ENCODE measurements around the gene TRERF1. TPM values are rescaled to one million over a fixed set of nuclear protein-coding genes. Genes with fewer than 3 reads are reported as not detected.

Gene TRERF1
- total and polyA plus RNA-seq, 2 of the 4 experiments (the other 2 are of a cell fraction), result 6.3 to 9.9 TPM

DNA sequence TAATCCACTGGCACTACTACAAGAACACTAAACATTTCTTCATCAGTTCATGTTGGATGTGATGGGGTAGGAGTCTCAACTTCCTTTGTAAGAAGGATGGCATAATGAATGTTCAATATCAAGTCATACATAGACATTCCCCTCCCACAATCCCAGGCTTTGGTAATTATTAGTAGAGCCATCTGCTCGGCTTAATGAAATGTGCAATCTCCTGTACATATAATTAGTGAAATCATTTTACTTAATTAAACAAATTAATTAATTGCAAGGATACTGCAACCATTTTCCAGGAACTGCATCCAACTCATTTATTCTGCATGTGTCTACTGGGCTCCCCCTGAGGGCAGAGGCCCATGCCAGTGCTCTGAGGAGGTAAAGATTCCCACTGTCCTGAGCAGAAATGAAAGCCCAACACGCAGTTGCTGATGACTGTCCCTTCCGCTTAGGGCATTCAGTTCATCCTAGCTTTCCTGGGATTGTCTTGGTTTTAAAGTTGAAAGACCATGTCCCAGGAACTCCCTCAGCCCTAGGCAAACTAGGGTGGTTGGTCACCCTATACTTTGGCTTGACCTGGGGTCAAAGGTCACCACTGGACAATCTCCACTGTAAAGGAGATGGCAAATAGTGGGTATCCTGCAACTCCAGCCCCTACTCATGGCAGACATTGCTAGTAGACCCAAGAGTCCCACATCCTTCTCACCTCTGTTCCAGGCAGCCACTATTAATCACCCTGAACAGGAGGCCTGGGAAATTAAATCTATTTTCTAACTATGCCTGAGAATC, 109.8 kb downstream of the TRERF1 start (continued):
- no peak for TF ChIP-seq RAD21 (IDR thresholded peaks at IDR 0.05; ENCODE audit: low read length)

GRCh38 chr6:42341221-42341620, 110.5 kb downstream of the TRERF1 start:
- Histone ChIP-seq H3K4me2 (ENCODE audit: low read depth, low read length) (no peak overlapping the region), H3K27ac (ENCODE audit: insufficient read depth, low read length) (no peak overlapping the region), H2BK20ac (ENCODE audit: low read depth, low read length) (0 out of 2 replicates have a peak overlapping the region, but pooled peaks have one; percentile 15), H3K27me3 (ENCODE audit: control insufficient read depth, insufficient read depth, low read length) (no peaks in the 10 kb centered on the region), H2AFZ (replicated peaks; ENCODE audit: low read length, poor library complexity) (no peak overlapping the region), H3K9ac (ENCODE audit: low read depth, low read length) (no peak overlapping the region), H4K20me1 (ENCODE audit: insufficient read depth, low read length) (peaks cover 14% of the 10 kb centered on the region), H3K36me3 (ENCODE audit: control insufficient read depth, insufficient read depth, low read length) (peaks cover 2% of the 10 kb centered on the region), H3K18ac (ENCODE audit: low read depth, low read length) (no peak overlapping the region), H3K4me1 (ENCODE audit: control insufficient read depth, insufficient read depth, low read length) (peaks cover 19% of the 10 kb centered on the region), H3K4me3 (ENCODE audit: insufficient read depth, low read depth, low read length) (no peak overlapping the region), H2BK5ac (ENCODE audit: low read depth, low read length, poor library complexity, severe bottlenecking) (no peak overlapping the region), H3K4ac (ENCODE audit: low read depth, low read length) (no peak overlapping the region), H3K14ac (replicated peaks; ENCODE audit: low read depth, low read length) (peak overlapping the region; percentile 30; the same call in 1 of the 2 replicates), H2BK15ac (ENCODE audit: low read depth, low read length) (no peak overlapping the region; the same call in 2 of the 3 replicates), H3K9me1 (ENCODE audit: insufficient read depth, low read length) (peaks cover 39% of the 10 kb centered on the region), H2AK9ac (replicated peaks; ENCODE audit: low read depth, low read length, poor library complexity) (no peak overlapping the region), H4K8ac (ENCODE audit: low read depth in 2 of 2, low read length in 2 of 2) (no peak overlapping the region), H2AK5ac (ENCODE audit: low read depth, low read length) (no peak overlapping the region), H2BK120ac (ENCODE audit: low read depth, low read length) (no peak overlapping the region), H3K23ac (ENCODE audit: low read depth, low read length) (no peak overlapping the region), H3K9me3 (ENCODE audit: control insufficient read depth, insufficient read depth, low read length) (no peaks in the 10 kb centered on the region), H4K91ac (ENCODE audit: insufficient read depth, low read depth, low read length) (no peak overlapping the region), H3K56ac (ENCODE audit: extremely low read depth, insufficient read depth, low read length) (no peak overlapping the region), H4K5ac (ENCODE audit: low read depth, low read length) (no peak overlapping the region), H3K79me1 (ENCODE audit: low read depth in 1 of 2, low read length in 2 of 2) (peaks cover 64 to 95% of the 10 kb centered on the region in 2 experiments)
- no CpG with 5 or more reads among the region's 5 CpGs for WGBS, 2 experiments (ENCODE audit: extremely low coverage in 2 of 2, insufficient read length in 1 of 2)
- no TSS peak for BruUV-seq (replicated peaks)
- intact Hi-C loops (cut with micrococcal nuclease), result no loop called here
- CTCF ChIA-PET, result no interaction called here
- in situ Hi-C loops (cut with MboI; ENCODE audit: low sequenced_read_pairs), result no loop called here
- ATAC-seq (ENCODE audit: low read depth) (no peak), DNase-seq (no peak)
- dilution Hi-C loops (cut with HindIII; ENCODE audit: low sequenced_read_pairs, unreplicated experiment), result no loop called here
- POLR2A ChIA-PET (ENCODE audit: unreplicated experiment), result no interaction called here
- TF ChIP-seq RAD21 (IDR thresholded peaks at IDR 0.05; ENCODE audit: low read length) (no peak), RFX5 (IDR thresholded peaks at IDR 0.05; ENCODE audit: low read depth, low read length) (no peak), FOS (IDR thresholded peaks at IDR 0.05; ENCODE audit: low read depth, low read length) (no peak), MXI1 (IDR thresholded peaks at IDR 0.05; ENCODE audit: borderline replicate concordance, low read depth, low read length) (no peak), BHLHE40 (IDR thresholded peaks at IDR 0.05; ENCODE audit: low read depth, low read length) (no peak), NFE2L2 (IDR thresholded peaks at IDR 0.05; ENCODE audit: low read depth, low read length) (no peak), RCOR1 (IDR thresholded peaks at IDR 0.05; ENCODE audit: insufficient replicate concordance, low read length) (no peak), CEBPB (IDR thresholded peaks at IDR 0.05; ENCODE audit: low read depth, low read length) (no peak), POLR2A (IDR thresholded peaks at IDR 0.05; ENCODE audit: low read depth, low read length) (no peak), SMC3 (IDR thresholded peaks at IDR 0.05; ENCODE audit: low read depth, low read length) (no peak), CHD1 (IDR thresholded peaks at IDR 0.05; ENCODE audit: low read depth, low read length) (no peak), MAZ (IDR thresholded peaks at IDR 0.05; ENCODE audit: borderline replicate concordance, low read depth, low read length) (no peak), MAFK (IDR thresholded peaks at IDR 0.05; ENCODE audit: low read depth, low read length) (no peak)
- TF ChIP-seq, protein P1, sequence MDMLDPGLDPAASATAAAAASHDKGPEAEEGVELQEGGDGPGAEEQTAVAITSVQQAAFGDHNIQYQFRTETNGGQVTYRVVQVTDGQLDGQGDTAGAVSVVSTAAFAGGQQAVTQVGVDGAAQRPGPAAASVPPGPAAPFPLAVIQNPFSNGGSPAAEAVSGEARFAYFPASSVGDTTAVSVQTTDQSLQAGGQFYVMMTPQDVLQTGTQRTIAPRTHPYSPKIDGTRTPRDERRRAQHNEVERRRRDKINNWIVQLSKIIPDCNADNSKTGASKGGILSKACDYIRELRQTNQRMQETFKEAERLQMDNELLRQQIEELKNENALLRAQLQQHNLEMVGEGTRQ (IDR thresholded peaks at IDR 0.05; ENCODE audit: low read depth, low read length), result no peak
- TF ChIP-seq, protein P2, sequence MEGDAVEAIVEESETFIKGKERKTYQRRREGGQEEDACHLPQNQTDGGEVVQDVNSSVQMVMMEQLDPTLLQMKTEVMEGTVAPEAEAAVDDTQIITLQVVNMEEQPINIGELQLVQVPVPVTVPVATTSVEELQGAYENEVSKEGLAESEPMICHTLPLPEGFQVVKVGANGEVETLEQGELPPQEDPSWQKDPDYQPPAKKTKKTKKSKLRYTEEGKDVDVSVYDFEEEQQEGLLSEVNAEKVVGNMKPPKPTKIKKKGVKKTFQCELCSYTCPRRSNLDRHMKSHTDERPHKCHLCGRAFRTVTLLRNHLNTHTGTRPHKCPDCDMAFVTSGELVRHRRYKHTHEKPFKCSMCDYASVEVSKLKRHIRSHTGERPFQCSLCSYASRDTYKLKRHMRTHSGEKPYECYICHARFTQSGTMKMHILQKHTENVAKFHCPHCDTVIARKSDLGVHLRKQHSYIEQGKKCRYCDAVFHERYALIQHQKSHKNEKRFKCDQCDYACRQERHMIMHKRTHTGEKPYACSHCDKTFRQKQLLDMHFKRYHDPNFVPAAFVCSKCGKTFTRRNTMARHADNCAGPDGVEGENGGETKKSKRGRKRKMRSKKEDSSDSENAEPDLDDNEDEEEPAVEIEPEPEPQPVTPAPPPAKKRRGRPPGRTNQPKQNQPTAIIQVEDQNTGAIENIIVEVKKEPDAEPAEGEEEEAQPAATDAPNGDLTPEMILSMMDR (conservative IDR thresholded peaks at IDR 0.05; ENCODE audit: low read depth, low read length), result no peak

All from IMR-90 (cell line).